ENCODE measurements around the gene KCNMA1.

KCNMA1 gene

DNA sequence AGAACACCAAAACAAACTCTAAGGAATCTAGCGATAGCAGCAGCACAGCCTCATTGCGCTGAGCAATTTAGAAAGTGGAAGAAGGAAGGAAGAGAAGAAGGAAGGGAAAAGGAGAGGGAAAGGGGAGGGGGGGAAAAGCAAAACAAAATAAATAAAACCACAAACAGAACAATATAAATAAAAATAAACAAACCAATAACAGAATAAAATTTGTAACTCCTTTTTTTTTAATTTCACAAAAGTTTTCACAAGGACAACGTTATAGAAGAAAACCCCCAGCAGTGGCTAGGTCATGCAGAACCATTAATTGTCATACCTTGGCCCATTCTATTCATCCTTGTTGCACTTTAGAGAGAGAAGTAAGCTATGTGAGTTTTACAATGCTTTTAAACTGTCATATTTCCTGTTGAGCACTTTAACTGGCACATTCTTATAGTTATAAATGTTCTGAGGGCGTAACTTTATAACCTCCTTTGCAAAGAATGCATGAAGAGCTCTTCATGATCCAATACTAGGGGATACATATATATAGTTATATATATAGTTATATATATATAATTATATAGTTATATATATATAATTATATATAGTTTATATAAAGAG lies 752.8 kb downstream of the KCNMA1 start:
- H3K27ac ChIP-seq (ENCODE audit: low read length), result no peak overlapping the region
- no peaks in the 10 kb centered on the region for H3K9me3 ChIP-seq (ENCODE audit: control insufficient read depth, insufficient read depth, low read length)
- no peak overlapping the region for H3K4me3 ChIP-seq (ENCODE audit: low read length)
- H3K36me3 ChIP-seq (ENCODE audit: control insufficient read depth, insufficient read depth, low read length), result no peaks in the 10 kb centered on the region
- H3K4me1 ChIP-seq (ENCODE audit: control insufficient read depth, insufficient read depth, low read length), result no peaks in the 10 kb centered on the region
- WGBS (ENCODE audit: insufficient coverage, insufficient read length), result no CpG with 5 or more reads among the region's 4 CpGs
- H3K27me3 ChIP-seq (ENCODE audit: control insufficient read depth, insufficient read depth, low read length), result no peaks in the 10 kb centered on the region
- DNase-seq (ENCODE audit: low read depth, low spot score), result no peak

DNA sequence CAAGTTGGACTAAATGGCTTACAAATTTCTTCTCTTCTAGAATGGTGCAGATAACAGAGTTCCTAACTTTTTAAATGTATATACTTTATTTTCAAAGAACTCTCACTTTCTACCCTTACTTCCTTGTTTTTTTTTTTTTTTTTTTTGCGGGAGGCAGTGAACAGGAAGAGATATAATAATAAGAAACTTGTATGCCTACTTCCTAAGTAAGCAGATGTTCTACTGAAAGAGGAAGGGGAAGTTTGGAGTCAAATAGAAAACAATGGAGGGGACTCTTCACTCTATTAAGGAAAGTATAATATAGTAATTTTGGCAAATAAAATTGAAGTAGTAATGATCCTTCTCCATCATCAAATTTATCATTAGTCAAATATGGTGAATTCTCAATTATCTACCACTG lies 754.0 kb downstream of the KCNMA1 start:
- no peaks in the 10 kb centered on the region for H3K36me3 ChIP-seq (ENCODE audit: control insufficient read depth, insufficient read depth, low read length)
- H3K27me3 ChIP-seq (ENCODE audit: control insufficient read depth, insufficient read depth, low read length), result no peaks in the 10 kb centered on the region
- H3K27ac ChIP-seq (ENCODE audit: low read length), result no peak overlapping the region
- H3K4me1 ChIP-seq (ENCODE audit: control insufficient read depth, insufficient read depth, low read length), result no peaks in the 10 kb centered on the region
- no peak for DNase-seq (ENCODE audit: low read depth, low spot score)
- no peak overlapping the region for H3K4me3 ChIP-seq (ENCODE audit: low read length)
- H3K9me3 ChIP-seq (ENCODE audit: control insufficient read depth, insufficient read depth, low read length), result no peaks in the 10 kb centered on the region
- WGBS (ENCODE audit: insufficient coverage, insufficient read length), result no CpG with 5 or more reads among the region's 1 CpG

DNA sequence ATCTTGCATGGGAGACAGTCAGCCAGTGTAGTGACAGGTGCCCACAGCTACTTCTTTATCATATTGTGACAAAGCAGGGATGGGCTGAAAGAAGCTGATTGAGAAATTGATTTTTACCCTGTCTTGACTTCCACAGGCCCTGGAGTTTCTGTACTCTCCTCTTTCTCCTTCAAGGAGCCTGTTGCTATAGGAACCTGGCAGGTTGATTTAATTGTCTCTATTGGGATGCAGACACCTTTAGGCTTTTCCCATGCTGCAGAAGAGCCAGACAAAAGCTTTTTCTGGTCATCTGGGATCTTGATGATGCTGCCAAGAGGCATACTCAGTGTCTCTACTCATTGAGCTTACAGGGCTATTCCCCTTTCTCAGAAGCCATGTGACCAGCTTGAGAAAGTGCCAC lies 754.8 kb downstream of the KCNMA1 start:
- H3K9me3 ChIP-seq (ENCODE audit: control insufficient read depth, insufficient read depth, low read length), result no peaks in the 10 kb centered on the region
- no peaks in the 10 kb centered on the region for H3K36me3 ChIP-seq (ENCODE audit: control insufficient read depth, insufficient read depth, low read length)
- no peaks in the 10 kb centered on the region for H3K4me1 ChIP-seq (ENCODE audit: control insufficient read depth, insufficient read depth, low read length)
- H3K27me3 ChIP-seq (ENCODE audit: control insufficient read depth, insufficient read depth, low read length), result no peaks in the 10 kb centered on the region
- H3K4me3 ChIP-seq (ENCODE audit: low read length), result no peak overlapping the region
- no peak for DNase-seq (ENCODE audit: low read depth, low spot score)
- no peak overlapping the region for H3K27ac ChIP-seq (ENCODE audit: low read length)

DNA sequence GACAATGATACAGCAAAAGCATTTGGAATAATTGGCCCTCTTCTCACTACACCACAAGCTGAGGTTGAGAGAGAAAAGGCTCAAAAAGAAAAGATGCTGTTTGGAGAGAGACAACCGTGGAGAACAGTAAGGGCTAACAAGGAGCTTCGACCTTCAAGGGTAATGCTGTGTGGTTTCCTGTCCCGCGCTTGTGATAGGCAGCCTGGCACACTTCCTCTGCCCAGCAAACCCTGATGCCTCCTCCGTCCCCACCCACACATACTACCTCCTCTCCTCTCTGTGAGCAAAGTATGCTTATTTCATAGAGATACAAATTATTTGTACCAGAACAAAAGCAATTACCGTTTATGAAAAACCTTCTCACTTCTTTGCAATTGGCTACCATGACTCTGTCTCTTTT lies 755.4 kb downstream of the KCNMA1 start:
- H3K4me1 ChIP-seq (ENCODE audit: control insufficient read depth, insufficient read depth, low read length), result no peaks in the 10 kb centered on the region
- H3K9me3 ChIP-seq (ENCODE audit: control insufficient read depth, insufficient read depth, low read length), result no peaks in the 10 kb centered on the region
- H3K4me3 ChIP-seq (ENCODE audit: low read length), result no peak overlapping the region
- no peak for DNase-seq (ENCODE audit: low read depth, low spot score)
- no CpG with 5 or more reads among the region's 6 CpGs for WGBS (ENCODE audit: insufficient coverage, insufficient read length)
- no peaks in the 10 kb centered on the region for H3K27me3 ChIP-seq (ENCODE audit: control insufficient read depth, insufficient read depth, low read length)
- no peak overlapping the region for H3K27ac ChIP-seq (ENCODE audit: low read length)
- H3K36me3 ChIP-seq (ENCODE audit: control insufficient read depth, insufficient read depth, low read length), result no peaks in the 10 kb centered on the region

DNA sequence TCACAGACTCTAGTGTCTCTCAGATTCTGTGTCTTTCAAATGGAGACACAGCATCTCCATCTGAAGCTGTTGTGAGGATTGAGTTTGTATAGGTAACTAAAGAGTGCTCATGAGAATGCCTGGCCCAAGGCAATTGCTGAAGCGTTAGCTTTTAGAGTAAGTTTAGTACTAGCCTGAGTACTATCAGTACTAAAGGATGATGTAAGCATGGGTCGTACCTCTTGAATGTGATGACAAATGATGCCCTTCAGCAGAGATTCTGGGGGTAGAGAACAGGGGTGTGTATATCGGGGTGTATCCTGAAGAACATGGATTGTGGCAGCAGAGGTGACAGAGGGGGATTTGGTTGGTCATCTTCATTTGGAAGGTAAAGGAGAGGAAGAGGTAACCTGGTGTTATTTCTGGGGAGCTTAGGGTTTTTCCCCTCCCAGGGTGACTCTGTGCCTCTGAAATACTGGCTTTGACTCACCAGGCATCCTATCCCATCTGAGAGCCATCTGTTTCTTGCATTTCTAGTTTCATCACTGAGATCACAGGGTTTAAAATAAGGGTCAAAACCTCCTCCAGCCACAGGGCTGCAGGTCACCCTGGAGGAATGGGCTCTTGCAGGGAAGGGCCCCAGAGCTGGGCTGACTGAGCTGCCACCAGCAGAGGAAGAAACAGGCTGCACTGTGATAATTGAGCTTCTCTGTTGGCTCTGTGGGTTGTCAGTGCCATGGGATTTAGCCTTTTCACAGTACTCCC lies 756.0 kb downstream of the KCNMA1 start:
- Histone ChIP-seq H3K9me3 (ENCODE audit: control insufficient read depth, insufficient read depth, low read length) (no peaks in the 10 kb centered on the region), H3K27me3 (ENCODE audit: control insufficient read depth, insufficient read depth, low read length) (no peaks in the 10 kb centered on the region), H3K4me3 (ENCODE audit: low read length) (no peak overlapping the region), H3K36me3 (ENCODE audit: control insufficient read depth, insufficient read depth, low read length) (no peaks in the 10 kb centered on the region), H3K27ac (ENCODE audit: low read length) (no peak overlapping the region), H3K4me1 (ENCODE audit: control insufficient read depth, insufficient read depth, low read length) (no peaks in the 10 kb centered on the region)
- DNase-seq (ENCODE audit: low read depth, low spot score), result no peak
- no CpG with 5 or more reads among the region's 3 CpGs for whole genome bisulfite sequencing (ENCODE audit: insufficient coverage, insufficient read length)

DNA sequence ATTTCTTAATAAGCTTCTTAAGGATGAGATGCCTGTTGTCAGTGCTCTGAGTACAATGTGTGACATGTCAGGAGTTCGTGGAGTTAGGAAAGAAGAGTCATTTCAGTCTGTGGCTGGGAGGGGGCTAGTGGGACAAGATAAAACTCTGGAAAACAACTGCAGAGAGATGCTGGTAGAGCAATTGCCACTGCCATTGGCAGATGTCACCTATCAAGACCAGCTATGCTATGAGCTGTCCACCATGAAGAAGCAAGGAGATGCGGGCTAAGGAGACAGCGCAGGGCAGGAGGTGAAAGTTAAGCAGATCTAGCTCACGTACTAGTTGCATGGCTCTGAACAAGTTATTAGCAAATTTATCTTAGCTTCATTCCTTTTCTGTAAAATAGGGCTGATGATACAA lies 756.7 kb downstream of the KCNMA1 start:
- DNase-seq (ENCODE audit: low read depth, low spot score), result no peak
- no CpG with 5 or more reads among the region's 4 CpGs for WGBS (ENCODE audit: insufficient coverage, insufficient read length)
- H3K27me3 ChIP-seq (ENCODE audit: control insufficient read depth, insufficient read depth, low read length), result no peaks in the 10 kb centered on the region
- no peaks in the 10 kb centered on the region for H3K36me3 ChIP-seq (ENCODE audit: control insufficient read depth, insufficient read depth, low read length)
- H3K9me3 ChIP-seq (ENCODE audit: control insufficient read depth, insufficient read depth, low read length), result no peaks in the 10 kb centered on the region
- H3K4me1 ChIP-seq (ENCODE audit: control insufficient read depth, insufficient read depth, low read length), result no peaks in the 10 kb centered on the region
- H3K4me3 ChIP-seq (ENCODE audit: low read length), result no peak overlapping the region
- H3K27ac ChIP-seq (ENCODE audit: low read length), result no peak overlapping the region

DNA sequence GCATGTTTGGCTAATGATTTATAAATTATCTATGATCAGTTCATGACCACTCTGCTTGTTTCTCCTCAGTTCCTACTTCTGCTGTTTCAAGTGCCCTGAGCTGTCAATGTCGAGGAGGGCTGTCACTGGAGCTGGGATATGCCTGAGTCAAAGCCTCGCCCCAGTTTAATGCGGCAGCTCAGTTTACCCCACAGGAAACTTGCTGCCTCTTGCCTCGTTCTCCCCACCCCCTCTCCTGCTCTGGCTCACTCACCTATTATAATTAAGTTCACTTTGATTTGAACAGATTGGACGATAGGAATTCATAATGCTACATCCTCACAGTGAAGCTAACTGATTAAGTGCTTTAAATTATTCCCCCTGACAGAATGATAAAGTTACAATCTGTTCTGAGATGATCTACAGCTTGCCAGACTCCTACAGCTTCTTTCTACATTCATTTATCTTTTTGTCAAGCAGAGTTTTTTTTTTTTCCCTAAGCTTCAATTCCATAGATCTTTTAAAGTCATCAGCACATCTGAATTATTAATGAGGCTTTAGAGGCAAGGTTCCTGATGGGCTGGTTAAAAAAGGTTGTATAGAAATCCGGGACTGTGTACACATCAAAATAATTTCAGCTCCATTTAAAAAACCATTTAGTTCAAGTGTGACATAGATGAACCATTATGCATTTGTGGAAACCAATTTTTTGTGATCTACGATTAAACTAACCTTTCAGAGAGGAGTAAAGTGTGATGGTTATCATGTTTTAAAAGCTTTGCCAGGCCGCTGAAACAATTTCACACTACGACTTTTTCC lies 758.3 kb downstream of the KCNMA1 start:
- Histone ChIP-seq H3K27ac (ENCODE audit: low read length) (no peak overlapping the region), H3K4me3 (ENCODE audit: low read length) (no peak overlapping the region), H3K9me3 (ENCODE audit: control insufficient read depth, insufficient read depth, low read length) (no peaks in the 10 kb centered on the region), H3K27me3 (ENCODE audit: control insufficient read depth, insufficient read depth, low read length) (no peaks in the 10 kb centered on the region), H3K4me1 (ENCODE audit: control insufficient read depth, insufficient read depth, low read length) (no peaks in the 10 kb centered on the region), H3K36me3 (ENCODE audit: control insufficient read depth, insufficient read depth, low read length) (no peaks in the 10 kb centered on the region)
- no CpG with 5 or more reads among the region's 9 CpGs for WGBS (ENCODE audit: insufficient coverage, insufficient read length)
- DNase-seq (ENCODE audit: low read depth, low spot score), result no peak

DNA sequence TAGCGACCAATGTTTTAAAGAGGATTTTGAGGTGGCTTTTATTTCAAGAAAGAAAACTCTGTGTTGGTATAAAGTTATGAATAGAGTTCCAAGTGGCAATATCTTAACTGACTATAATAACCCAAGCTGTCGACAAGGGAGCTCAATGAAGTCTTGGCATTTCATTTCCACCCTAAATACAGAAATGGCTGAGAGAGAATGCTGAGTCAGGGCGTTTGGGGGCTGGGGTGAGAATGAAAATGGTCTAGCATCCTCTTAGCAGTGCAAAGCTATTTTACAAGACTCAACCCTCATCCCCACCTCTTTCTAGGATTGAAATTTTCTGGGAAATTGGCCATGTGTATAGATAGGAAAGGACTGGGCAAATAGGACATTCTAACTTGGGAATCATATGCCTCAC lies 759.1 kb downstream of the KCNMA1 start:
- no peak for DNase-seq (ENCODE audit: low read depth, low spot score)
- WGBS (ENCODE audit: insufficient coverage, insufficient read length), result no CpG with 5 or more reads among the region's 3 CpGs

DNA sequence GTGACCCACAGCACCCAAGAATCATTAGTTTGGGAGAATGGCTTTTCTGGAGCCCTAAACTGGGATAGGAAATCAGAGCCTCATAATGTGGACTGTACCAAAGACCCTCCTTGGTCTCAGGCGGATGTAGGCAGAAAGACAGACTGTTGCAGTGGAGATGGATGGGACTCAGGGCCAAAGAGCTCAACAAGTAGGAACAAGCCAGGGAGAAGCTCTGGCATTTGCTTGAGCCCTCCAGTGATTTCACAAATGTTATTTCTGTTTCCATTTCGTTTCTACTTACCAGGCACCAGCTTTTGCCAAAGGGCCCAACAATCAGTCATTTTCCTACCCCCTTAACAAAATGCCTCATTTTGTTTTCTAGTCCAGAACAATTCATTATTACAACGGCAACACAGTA lies 762.7 kb downstream of the KCNMA1 start:
- DNase-seq (ENCODE audit: low read depth, low spot score), result no peak
- Histone ChIP-seq H3K4me1 (ENCODE audit: control insufficient read depth, insufficient read depth, low read length) (no peaks in the 10 kb centered on the region), H3K27me3 (ENCODE audit: control insufficient read depth, insufficient read depth, low read length) (no peaks in the 10 kb centered on the region), H3K36me3 (ENCODE audit: control insufficient read depth, insufficient read depth, low read length) (no peaks in the 10 kb centered on the region), H3K4me3 (ENCODE audit: low read length) (no peak overlapping the region), H3K9me3 (ENCODE audit: control insufficient read depth, insufficient read depth, low read length) (no peaks in the 10 kb centered on the region), H3K27ac (ENCODE audit: low read length) (no peak overlapping the region)
- WGBS (ENCODE audit: insufficient coverage, insufficient read length), result no CpG with 5 or more reads among the region's 3 CpGs

More for the DNA sequence above, 759.1 kb downstream of the KCNMA1 start:
- no peaks in the 10 kb centered on the region for H3K27me3 ChIP-seq (ENCODE audit: control insufficient read depth, insufficient read depth, low read length)
- H3K9me3 ChIP-seq (ENCODE audit: control insufficient read depth, insufficient read depth, low read length), result no peaks in the 10 kb centered on the region
- no peak overlapping the region for H3K27ac ChIP-seq (ENCODE audit: low read length)
- H3K4me3 ChIP-seq (ENCODE audit: low read length), result no peak overlapping the region
- no peaks in the 10 kb centered on the region for H3K36me3 ChIP-seq (ENCODE audit: control insufficient read depth, insufficient read depth, low read length)
- H3K4me1 ChIP-seq (ENCODE audit: control insufficient read depth, insufficient read depth, low read length), result no peaks in the 10 kb centered on the region

DNA sequence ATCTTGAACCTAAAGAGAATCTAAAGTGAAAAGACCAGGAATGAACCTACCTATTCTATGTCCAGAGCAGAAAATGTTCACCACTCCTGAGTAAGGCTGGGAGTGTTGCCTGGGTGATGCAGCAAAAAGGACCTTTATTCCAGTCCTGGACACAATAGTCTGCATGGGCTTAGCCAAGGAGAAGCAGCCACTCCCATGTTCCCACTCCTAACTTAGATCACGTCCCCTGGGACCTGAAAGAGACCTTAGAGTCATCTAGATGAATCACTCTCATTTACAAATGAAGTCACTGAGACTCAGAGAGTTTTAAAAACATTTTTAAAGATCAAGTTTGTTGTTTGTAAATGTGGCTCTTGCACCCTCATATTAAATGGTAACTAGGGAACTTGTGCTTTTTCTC lies 763.4 kb downstream of the KCNMA1 start:
- Histone ChIP-seq H3K9me3 (ENCODE audit: control insufficient read depth, insufficient read depth, low read length) (no peaks in the 10 kb centered on the region), H3K27me3 (ENCODE audit: control insufficient read depth, insufficient read depth, low read length) (no peaks in the 10 kb centered on the region), H3K4me3 (ENCODE audit: low read length) (no peak overlapping the region), H3K27ac (ENCODE audit: low read length) (no peak overlapping the region), H3K36me3 (ENCODE audit: control insufficient read depth, insufficient read depth, low read length) (no peaks in the 10 kb centered on the region), H3K4me1 (ENCODE audit: control insufficient read depth, insufficient read depth, low read length) (no peaks in the 10 kb centered on the region)
- WGBS (ENCODE audit: insufficient coverage, insufficient read length), result no CpG with 5 or more reads among the region's 1 CpG
- DNase-seq (ENCODE audit: low read depth, low spot score), result no peak

Data from iPS DF 6.9 (cell line).